Immature natural killer cell (primary cell): ENCODE results near the gene NUDT3. TPM values are rescaled to one million over a fixed set of nuclear protein-coding genes. Genes with fewer than 3 reads are reported as not detected.

ENCODE experiments used
- DNase-seq, 3 donors: peaks; one replicate each; pipeline ENCODE4 v3.0.0; 2022; ENCODE audit warnings: mixed read lengths in 1 of 3
- H3K27ac Mint-ChIP-seq, 6 donors: one replicate each; pipeline ENCODE4 v1.8.0; 2020; ENCODE audit warnings: mixed read lengths in 6 of 6, mild to moderate bottlenecking in 5 of 6, inconsistent platforms in 4 of 6, moderate library complexity in 3 of 6
- H3K27me3 Mint-ChIP-seq, 3 donors: one replicate each; pipeline ENCODE4 v1.8.0; 2020 to 2021; ENCODE audit warnings: low read depth in 3 of 3, mild to moderate bottlenecking in 3 of 3, mixed read lengths in 3 of 3, moderate library complexity in 3 of 3, inconsistent platforms in 1 of 3
- H3K36me3 Mint-ChIP-seq, 3 donors: one replicate each; pipeline ENCODE4 v1.8.0; 2020; ENCODE audit warnings: mixed read lengths in 3 of 3, inconsistent platforms in 2 of 3, mild to moderate bottlenecking in 2 of 3
- H3K4me1 Mint-ChIP-seq, 2 donors: one replicate each; pipeline ENCODE4 v1.8.0; 2020; ENCODE audit warnings: inconsistent platforms in 2 of 2, mild to moderate bottlenecking in 2 of 2, mixed read lengths in 2 of 2, moderate library complexity in 1 of 2
- H3K4me3 Mint-ChIP-seq, 5 donors: one replicate each; pipeline ENCODE4 v1.8.0; 2020; ENCODE audit warnings: mild to moderate bottlenecking in 5 of 5, mixed read lengths in 5 of 5, inconsistent platforms in 3 of 5, moderate library complexity in 3 of 5
- H3K9me3 Mint-ChIP-seq, 6 donors: one replicate each; pipeline ENCODE4 v1.8.0; 2020; ENCODE audit warnings: mild to moderate bottlenecking in 6 of 6, mixed read lengths in 6 of 6, inconsistent platforms in 4 of 6, moderate library complexity in 3 of 6
- polyA plus RNA-seq, 3 donors: library from polyadenylated mRNA; unstranded; fragments of 300-500 nt; fragmentation: Illumina TruSeq; gene quantifications; one replicate each; pipeline ENCODE4 v1.2.3, GENCODE V29; 2021

Gene NUDT3
- polyA plus RNA-seq, result 10 to 100 TPM in 1 of 3 donors, 1 to 10 TPM in 2; 5.0 to 10.3 (median 8.3) TPM

GRCh38 chr6:34392497-34393190, at the start of gene NUDT3:
Gene NUDT3 (minus strand): TSS chr6:34392669. CDS start chr6:34392362, 307 bp downstream.
- Mint-ChIP-seq H3K9me3 (peaks cover 0 to 7% (median 0%) of the 10 kb centered on the region in 6 donors), H3K4me3 (peak within 1 kb of the TSS in 2 of 5 donors; percentile 61 to 96), H3K4me1 (peaks cover 13 to 17% of the 10 kb centered on the region in 2 donors), H3K27me3 (peaks cover 0 to 3% (median 2%) of the 10 kb centered on the region in 3 donors), H3K27ac (peak within 1 kb of the TSS; percentile 85 to 96 (median 92)), H3K36me3 (no peaks in the 10 kb centered on the region)
- peak; percentile 95 to 96 (median 95) for DNase-seq

GRCh38 chr6:34441526-34441925, 49.1 kb upstream of the NUDT3 start:
- DNase-seq, result no peak
- Mint-ChIP-seq H3K4me3 (no peak overlapping the region), H3K27ac (no peak overlapping the region), H3K27me3 (peaks cover 0 to 3% (median 2%) of the 10 kb centered on the region in 3 donors), H3K36me3 (no peaks in the 10 kb centered on the region), H3K4me1 (no peaks in the 10 kb centered on the region), H3K9me3 (no peaks in the 10 kb centered on the region)

GRCh38 chr6:34439442-34439841, 47.0 kb upstream of the NUDT3 start:
- H3K27ac Mint-ChIP-seq, result no peak overlapping the region
- peaks cover 0 to 3% (median 2%) of the 10 kb centered on the region in 3 donors for H3K27me3 Mint-ChIP-seq
- DNase-seq, result no peak
- H3K4me3 Mint-ChIP-seq, result no peak overlapping the region
- no peaks in the 10 kb centered on the region for H3K9me3 Mint-ChIP-seq
- H3K36me3 Mint-ChIP-seq, result no peaks in the 10 kb centered on the region
- H3K4me1 Mint-ChIP-seq, result no peaks in the 10 kb centered on the region

GRCh38 chr6:34438705-34439104, 46.2 kb upstream of the NUDT3 start:
- Mint-ChIP-seq H3K27ac (no peak overlapping the region), H3K9me3 (no peaks in the 10 kb centered on the region), H3K4me1 (no peaks in the 10 kb centered on the region), H3K27me3 (peaks cover 0 to 3% (median 2%) of the 10 kb centered on the region in 3 donors), H3K4me3 (no peak overlapping the region), H3K36me3 (no peaks in the 10 kb centered on the region)
- no peak for DNase-seq

- Mint-ChIP-seq H3K4me1 (no peaks in the 10 kb centered on the region), H3K27me3 (peaks cover 0 to 3% (median 2%) of the 10 kb centered on the region in 3 donors), H3K27ac (no peak overlapping the region), H3K36me3 (no peaks in the 10 kb centered on the region), H3K4me3 (no peak overlapping the region), H3K9me3 (no peaks in the 10 kb centered on the region)
- no peak for DNase-seq
Observed at GRCh38 chr6:34437644-34437970, 45.1 kb upstream of the NUDT3 start.

GRCh38 chr6:34436803-34437643, 44.6 kb upstream of the NUDT3 start:
- Mint-ChIP-seq H3K4me3 (no peak overlapping the region), H3K4me1 (no peaks in the 10 kb centered on the region), H3K27me3 (peaks cover 0 to 3% (median 2%) of the 10 kb centered on the region in 3 donors), H3K9me3 (no peaks in the 10 kb centered on the region), H3K36me3 (no peaks in the 10 kb centered on the region), H3K27ac (no peak overlapping the region)
- DNase-seq, result no peak

- Mint-ChIP-seq H3K4me1 (no peaks in the 10 kb centered on the region), H3K36me3 (no peaks in the 10 kb centered on the region), H3K4me3 (no peak overlapping the region), H3K27ac (no peak overlapping the region), H3K27me3 (peaks cover 0 to 1% (median 0%) of the 10 kb centered on the region in 3 donors), H3K9me3 (no peaks in the 10 kb centered on the region)
- DNase-seq, result no peak
Observed at GRCh38 chr6:34435916-34436315, 43.4 kb upstream of the NUDT3 start.

GRCh38 chr6:34425498-34426410, 33.3 kb upstream of the NUDT3 start, which contains the start of gene RPS10:
Gene RPS10 (minus strand): TSS chr6:34426069. CDS start chr6:34425221, 848 bp downstream.
- DNase-seq, result peak; percentile 89 to 90 (median 90)
- peak within 1 kb of the TSS; percentile 93 to 98 (median 94) for H3K27ac Mint-ChIP-seq
- peaks cover 17 to 26% (median 20%) of the 10 kb centered on the region in 3 donors for H3K36me3 Mint-ChIP-seq
- no peaks in the 10 kb centered on the region for H3K9me3 Mint-ChIP-seq
- peaks cover 6 to 10% (median 8%) of the 10 kb centered on the region in 3 donors for H3K27me3 Mint-ChIP-seq
- H3K4me1 Mint-ChIP-seq, result peaks cover 30 to 43% of the 10 kb centered on the region in 2 donors
- peak within 1 kb of the TSS; percentile 93 to 99 (median 96) for H3K4me3 Mint-ChIP-seq

- H3K9me3 Mint-ChIP-seq, result no peaks in the 10 kb centered on the region
- H3K27me3 Mint-ChIP-seq, result peaks cover 6 to 10% (median 8%) of the 10 kb centered on the region in 3 donors
- peaks cover 17 to 26% (median 20%) of the 10 kb centered on the region in 3 donors for H3K36me3 Mint-ChIP-seq
- H3K4me1 Mint-ChIP-seq, result peaks cover 30 to 43% of the 10 kb centered on the region in 2 donors
- H3K27ac Mint-ChIP-seq, result peak overlapping the region; percentile 93 to 98 (median 94)
- DNase-seq, result no peak
- H3K4me3 Mint-ChIP-seq, result peak overlapping the region; percentile 93 to 99 (median 96)
Observed at GRCh38 chr6:34425132-34425497, 32.6 kb upstream of the NUDT3 start.

GRCh38 chr6:34424200-34425131, 32.0 kb upstream of the NUDT3 start:
- no peak for DNase-seq
- Mint-ChIP-seq H3K9me3 (no peaks in the 10 kb centered on the region), H3K27me3 (peaks cover 6 to 10% (median 8%) of the 10 kb centered on the region in 3 donors), H3K36me3 (peaks cover 20 to 30% (median 21%) of the 10 kb centered on the region in 3 donors), H3K27ac (peak overlapping the region; percentile 93 to 98 (median 94)), H3K4me3 (peak overlapping the region; percentile 93 to 99 (median 96)), H3K4me1 (peaks cover 30 to 43% of the 10 kb centered on the region in 2 donors)

- Mint-ChIP-seq H3K4me3 (peak overlapping the region in 1 of 5 donors; percentile 38), H3K36me3 (peaks cover 23 to 35% (median 25%) of the 10 kb centered on the region in 3 donors)
Observed at GRCh38 chr6:34423254-34423653, 30.8 kb upstream of the NUDT3 start.

GRCh38 chr6:34418367-34418766, 25.9 kb upstream of the NUDT3 start:
- peak overlapping the region in 2 of 6 donors; percentile 7 to 15 for H3K27ac Mint-ChIP-seq
- no peaks in the 10 kb centered on the region for H3K9me3 Mint-ChIP-seq
- H3K4me3 Mint-ChIP-seq, result no peak overlapping the region
- no peak for DNase-seq
- peaks cover 9 to 34% of the 10 kb centered on the region in 2 donors for H3K4me1 Mint-ChIP-seq
- peaks cover 30 to 58% (median 33%) of the 10 kb centered on the region in 3 donors for H3K36me3 Mint-ChIP-seq
- peaks cover 0 to 1% (median 0%) of the 10 kb centered on the region in 3 donors for H3K27me3 Mint-ChIP-seq

More at GRCh38 chr6:34423254-34423653, 30.8 kb upstream of the NUDT3 start:
- H3K27ac Mint-ChIP-seq, result no peak overlapping the region
- peaks cover 6 to 10% (median 8%) of the 10 kb centered on the region in 3 donors for H3K27me3 Mint-ChIP-seq
- no peaks in the 10 kb centered on the region for H3K9me3 Mint-ChIP-seq
- H3K4me1 Mint-ChIP-seq, result peaks cover 30 to 48% of the 10 kb centered on the region in 2 donors
- no peak for DNase-seq
